ENCODE data around the gene PISD. TPM values are rescaled to one million over a fixed set of nuclear protein-coding genes. Genes with fewer than 3 reads are reported as not detected.

Gene PISD
- total RNA-seq, 2 donors from 2014 or later: 35.1 to 91.2 TPM

DNA sequence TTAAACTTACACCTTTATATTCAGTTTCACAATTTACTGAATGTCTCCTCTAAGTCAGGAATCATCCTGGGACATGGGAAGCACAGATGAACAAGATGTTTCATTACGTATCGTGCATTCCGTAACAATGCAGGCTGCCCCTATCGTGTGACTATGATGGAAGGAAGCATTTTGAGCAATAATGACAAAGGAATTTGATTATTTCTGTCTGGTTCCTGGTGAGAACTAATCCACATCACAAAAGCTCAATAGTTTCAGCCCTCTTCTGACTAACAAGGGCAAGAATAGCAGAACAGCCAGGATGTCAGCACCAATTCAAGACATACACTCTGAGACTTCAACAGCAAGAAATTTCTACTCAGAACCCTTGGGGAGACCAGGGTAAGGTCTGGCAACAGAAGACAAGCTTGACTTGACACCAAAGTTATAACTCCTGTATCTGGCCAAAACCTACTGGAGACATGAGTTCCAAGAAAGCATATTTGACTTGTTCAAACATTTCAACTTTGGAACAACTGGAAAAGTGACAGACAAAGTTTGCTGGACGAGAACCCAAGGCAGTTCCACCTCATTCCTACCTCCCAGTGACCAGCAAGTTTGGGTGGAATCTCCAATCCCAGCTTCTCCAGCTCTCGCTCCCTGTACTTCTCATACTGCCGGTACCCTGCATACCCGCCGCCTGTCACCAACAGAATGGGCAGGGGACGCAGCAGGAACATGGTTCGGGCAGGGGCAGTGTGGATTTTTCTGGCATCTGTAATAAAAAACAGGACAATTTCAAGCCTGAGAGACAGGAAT lies 14.3 kb downstream of the PISD start:
- no peak overlapping the region for H3K27ac ChIP-seq
- no peak for DNase-seq (ENCODE audit: low spot score)
- no peaks in the 10 kb centered on the region for H3K27me3 ChIP-seq (replicated peaks; ENCODE audit: insufficient read depth)
- 74% methylated on average over 11 of the region's 11 CpGs for WGBS
- H3K4me3 ChIP-seq: no peak overlapping the region
- no peaks in the 10 kb centered on the region for H3K36me3 ChIP-seq
- no peaks in the 10 kb centered on the region for H3K9me3 ChIP-seq
- TF ChIP-seq POLR2AphosphoS5 (IDR thresholded peaks at IDR 0.05): no peak
- TF ChIP-seq CTCF (IDR thresholded peaks at IDR 0.05): no peak
- no peak for TF ChIP-seq POLR2A (IDR thresholded peaks at IDR 0.05)
- intact Hi-C loops (cut with DNase I): no loop called here
- no peaks in the 10 kb centered on the region for H3K4me1 ChIP-seq (replicated peaks)

DNA sequence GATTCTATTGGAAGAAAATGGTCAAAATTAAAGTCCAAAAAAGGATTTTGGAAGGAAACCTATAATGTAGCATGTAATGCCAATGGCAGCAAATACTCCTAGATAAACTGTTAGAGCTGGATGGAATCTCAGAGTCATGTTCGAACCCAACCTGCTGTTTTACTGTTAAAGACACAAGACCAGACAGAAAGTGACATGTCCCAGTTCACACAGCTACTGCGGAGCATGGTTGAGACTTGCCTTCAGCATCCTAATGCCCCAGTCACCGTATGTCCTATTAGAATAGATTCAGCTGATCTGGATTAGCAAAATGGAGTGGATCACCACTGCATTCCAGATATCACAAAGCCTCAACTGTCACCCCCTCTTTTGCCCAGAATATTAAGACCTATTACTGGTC lies 14.9 kb downstream of the PISD start:
- TF ChIP-seq CTCF (IDR thresholded peaks at IDR 0.05) (no peak), POLR2AphosphoS5 (IDR thresholded peaks at IDR 0.05) (no peak), POLR2A (IDR thresholded peaks at IDR 0.05) (no peak)
- Histone ChIP-seq H3K4me3 (no peak overlapping the region), H3K36me3 (no peaks in the 10 kb centered on the region), H3K4me1 (replicated peaks) (no peaks in the 10 kb centered on the region), H3K9me3 (no peaks in the 10 kb centered on the region), H3K27ac (no peak overlapping the region), H3K27me3 (replicated peaks; ENCODE audit: insufficient read depth) (no peaks in the 10 kb centered on the region)
- DNase-seq (ENCODE audit: low spot score): no peak
- intact Hi-C loops (cut with DNase I): no loop called here
- 61% methylated on average over 3 of the region's 3 CpGs for WGBS

GRCh38 chr22:31646186-31647019 lies 15.6 kb downstream of the PISD start:
- Histone ChIP-seq H3K27ac (no peak overlapping the region), H3K36me3 (no peaks in the 10 kb centered on the region), H3K9me3 (no peaks in the 10 kb centered on the region), H3K4me3 (no peak overlapping the region), H3K27me3 (replicated peaks; ENCODE audit: insufficient read depth) (no peaks in the 10 kb centered on the region), H3K4me1 (replicated peaks) (no peaks in the 10 kb centered on the region)
- 36% methylated on average over 6 of the region's 6 CpGs for WGBS
- no peak for TF ChIP-seq POLR2A (IDR thresholded peaks at IDR 0.05)
- no peak for TF ChIP-seq POLR2AphosphoS5 (IDR thresholded peaks at IDR 0.05)
- no peak for TF ChIP-seq CTCF (IDR thresholded peaks at IDR 0.05)
- intact Hi-C loops (cut with DNase I): no loop called here
- no peak for DNase-seq (ENCODE audit: low spot score)

DNA sequence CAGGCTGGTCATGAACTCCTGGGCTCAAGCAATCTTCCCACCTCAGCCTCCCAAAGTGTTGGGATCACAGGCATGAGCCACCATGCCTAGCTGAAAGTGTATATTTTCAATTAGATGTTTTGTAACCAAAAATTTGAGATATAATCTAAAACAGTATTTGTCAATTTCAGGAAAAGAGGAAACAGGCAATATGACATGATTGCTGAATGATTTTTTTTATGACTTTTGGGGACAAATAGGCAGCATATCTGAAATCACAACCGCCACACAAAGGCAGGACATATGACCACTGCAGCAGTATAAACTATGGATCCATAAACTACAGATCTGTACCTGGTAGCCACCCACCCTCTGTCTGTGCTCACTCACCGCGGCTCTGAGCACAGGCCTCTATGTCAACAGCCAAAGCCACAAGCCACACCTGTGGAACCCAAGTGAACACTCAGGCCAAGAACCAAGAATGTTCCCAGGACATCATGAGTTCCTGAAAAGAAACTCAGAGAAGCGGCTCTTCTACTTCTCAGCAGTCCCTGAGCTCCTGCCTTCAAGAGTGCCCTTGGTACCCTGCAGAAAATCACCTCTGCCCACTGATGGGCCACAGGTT lies 22.5 kb downstream of the PISD start:
- no peaks in the 10 kb centered on the region for H3K9me3 ChIP-seq
- no peak for DNase-seq (ENCODE audit: low spot score)
- H3K27me3 ChIP-seq (replicated peaks; ENCODE audit: insufficient read depth): no peaks in the 10 kb centered on the region
- intact Hi-C loops (cut with DNase I): loop anchor here (10.0 kb wide), 1 partner anchor 195 kb away; no protein-coding TSS in a partner anchor
- 59% methylated on average over 4 of the region's 4 CpGs for WGBS
- no peaks in the 10 kb centered on the region for H3K4me1 ChIP-seq (replicated peaks)
- no peak for TF ChIP-seq CTCF (IDR thresholded peaks at IDR 0.05)
- no peak for TF ChIP-seq POLR2AphosphoS5 (IDR thresholded peaks at IDR 0.05)
- TF ChIP-seq POLR2A (IDR thresholded peaks at IDR 0.05): no peak
- no peaks in the 10 kb centered on the region for H3K36me3 ChIP-seq
- no peak overlapping the region for H3K4me3 ChIP-seq
- H3K27ac ChIP-seq: no peak overlapping the region
